Measurements from ENCODE around the gene GRK4.
A peak's percentile ranks its signal among the peaks of the same experiment; 100 is the strongest.

The GRK4 gene

GRCh38 chr4:2924765-2925301, 38.5 kb upstream of the GRK4 start:
- peak overlapping the region; percentile 26; the same call in 1 of the 2 replicates for H3K27ac ChIP-seq (ENCODE audit: low read depth, low read length)

GRCh38 chr4:2925496-2925895, 37.9 kb upstream of the GRK4 start:
- Histone ChIP-seq H3K9me3 (ENCODE audit: insufficient read depth, low read depth, low read length) (no peaks in the 10 kb centered on the region), H3K27ac (ENCODE audit: low read depth, low read length) (no peak overlapping the region), H3K4me3 (ENCODE audit: low read length) (no peak overlapping the region), H3K4me1 (ENCODE audit: insufficient read depth, low read length) (peaks cover 28% of the 10 kb centered on the region), H3K9ac (ENCODE audit: low read depth, low read length) (no peak overlapping the region), H3K36me3 (ENCODE audit: insufficient read depth, low read length) (peaks cover 76% of the 10 kb centered on the region), H3K27me3 (ENCODE audit: insufficient read depth, low read length) (no peaks in the 10 kb centered on the region)
- WGBS, result 90% methylated on average over 4 of the region's 5 CpGs

More at GRCh38 chr4:2924765-2925301, 38.5 kb upstream of the GRK4 start:
- no peaks in the 10 kb centered on the region for H3K27me3 ChIP-seq (ENCODE audit: insufficient read depth, low read length)
- 90% methylated on average over 7 of the region's 7 CpGs for WGBS
- H3K9ac ChIP-seq (ENCODE audit: low read depth, low read length), result no peak overlapping the region
- peaks cover 28% of the 10 kb centered on the region for H3K4me1 ChIP-seq (ENCODE audit: insufficient read depth, low read length)
- H3K36me3 ChIP-seq (ENCODE audit: insufficient read depth, low read length), result peaks cover 70% of the 10 kb centered on the region
- no peaks in the 10 kb centered on the region for H3K9me3 ChIP-seq (ENCODE audit: insufficient read depth, low read depth, low read length)
- H3K4me3 ChIP-seq (ENCODE audit: low read length), result no peak overlapping the region

GRCh38 chr4:2925931-2926860, 37.2 kb upstream of the GRK4 start:
- Histone ChIP-seq H3K36me3 (ENCODE audit: insufficient read depth, low read length) (peaks cover 83% of the 10 kb centered on the region), H3K9ac (ENCODE audit: low read depth, low read length) (no peak overlapping the region), H3K4me1 (ENCODE audit: insufficient read depth, low read length) (peaks cover 28% of the 10 kb centered on the region), H3K4me3 (ENCODE audit: low read length) (no peak overlapping the region), H3K27me3 (ENCODE audit: insufficient read depth, low read length) (no peaks in the 10 kb centered on the region), H3K27ac (ENCODE audit: low read depth, low read length) (no peak overlapping the region), H3K9me3 (ENCODE audit: insufficient read depth, low read depth, low read length) (no peaks in the 10 kb centered on the region)
- WGBS, result 93% methylated on average over 41 of the region's 41 CpGs

- Histone ChIP-seq H3K36me3 (ENCODE audit: insufficient read depth, low read length) (peaks cover 86% of the 10 kb centered on the region), H3K27ac (ENCODE audit: low read depth, low read length) (no peak overlapping the region), H3K27me3 (ENCODE audit: insufficient read depth, low read length) (no peaks in the 10 kb centered on the region), H3K9ac (ENCODE audit: low read depth, low read length) (no peak overlapping the region), H3K4me3 (ENCODE audit: low read length) (no peak overlapping the region), H3K4me1 (ENCODE audit: insufficient read depth, low read length) (peaks cover 20% of the 10 kb centered on the region), H3K9me3 (ENCODE audit: insufficient read depth, low read depth, low read length) (no peaks in the 10 kb centered on the region)
- 96% methylated on average over 18 of the region's 18 CpGs for WGBS
Measured at GRCh38 chr4:2927016-2927695, 36.2 kb upstream of the GRK4 start.

- H3K4me1 ChIP-seq (ENCODE audit: insufficient read depth, low read length), result peaks cover 16% of the 10 kb centered on the region; the same call in 1 of the 2 replicates
- no peak overlapping the region for H3K27ac ChIP-seq (ENCODE audit: low read depth, low read length)
- 98% methylated on average over 12 of the region's 12 CpGs for WGBS
- no peak overlapping the region for H3K4me3 ChIP-seq (ENCODE audit: low read length)
- H3K9ac ChIP-seq (ENCODE audit: low read depth, low read length), result no peak overlapping the region
- no peaks in the 10 kb centered on the region for H3K9me3 ChIP-seq (ENCODE audit: insufficient read depth, low read depth, low read length)
- H3K27me3 ChIP-seq (ENCODE audit: insufficient read depth, low read length), result no peaks in the 10 kb centered on the region
- peaks cover 82% of the 10 kb centered on the region for H3K36me3 ChIP-seq (ENCODE audit: insufficient read depth, low read length)
Measured at GRCh38 chr4:2927696-2928075, 35.7 kb upstream of the GRK4 start.

GRCh38 chr4:2928242-2929176, 34.9 kb upstream of the GRK4 start:
- WGBS, result 90% methylated on average over 32 of the region's 32 CpGs
- Histone ChIP-seq H3K36me3 (ENCODE audit: insufficient read depth, low read length) (peaks cover 80% of the 10 kb centered on the region), H3K4me1 (ENCODE audit: insufficient read depth, low read length) (peaks cover 10% of the 10 kb centered on the region; the same call in 1 of the 2 replicates), H3K9ac (ENCODE audit: low read depth, low read length) (no peak overlapping the region), H3K4me3 (ENCODE audit: low read length) (no peak overlapping the region), H3K9me3 (ENCODE audit: insufficient read depth, low read depth, low read length) (no peaks in the 10 kb centered on the region), H3K27ac (ENCODE audit: low read depth, low read length) (no peak overlapping the region; the same call in 1 of the 2 replicates), H3K27me3 (ENCODE audit: insufficient read depth, low read length) (no peaks in the 10 kb centered on the region)

- H3K9ac ChIP-seq (ENCODE audit: low read depth, low read length), result no peak overlapping the region
- H3K4me1 ChIP-seq (ENCODE audit: insufficient read depth, low read length), result 0 out of 2 replicates have a peak, but pooled peaks cover under 1% of the 10 kb centered on the region
- H3K36me3 ChIP-seq (ENCODE audit: insufficient read depth, low read length), result peaks cover 76% of the 10 kb centered on the region
- H3K27me3 ChIP-seq (ENCODE audit: insufficient read depth, low read length), result no peaks in the 10 kb centered on the region
- no peak overlapping the region for H3K4me3 ChIP-seq (ENCODE audit: low read length)
- 96% methylated on average over 16 of the region's 16 CpGs for WGBS
- no peaks in the 10 kb centered on the region for H3K9me3 ChIP-seq (ENCODE audit: insufficient read depth, low read depth, low read length)
- H3K27ac ChIP-seq (ENCODE audit: low read depth, low read length), result no peak overlapping the region
Measured at GRCh38 chr4:2929469-2929868, 33.9 kb upstream of the GRK4 start.

GRCh38 chr4:2930135-2930757, 33.1 kb upstream of the GRK4 start:
- no peak overlapping the region for H3K27ac ChIP-seq (ENCODE audit: low read depth, low read length)
- 95% methylated on average over 12 of the region's 12 CpGs for WGBS

GRCh38 chr4:2930758-2931511, 32.4 kb upstream of the GRK4 start:
- no peak overlapping the region for H3K27ac ChIP-seq (ENCODE audit: low read depth, low read length)
- H3K9ac ChIP-seq (ENCODE audit: low read depth, low read length), result no peak overlapping the region
- 93% methylated on average over 34 of the region's 34 CpGs for WGBS
- H3K4me1 ChIP-seq (ENCODE audit: insufficient read depth, low read length), result 0 out of 2 replicates have a peak, but pooled peaks cover 5% of the 10 kb centered on the region
- H3K27me3 ChIP-seq (ENCODE audit: insufficient read depth, low read length), result no peaks in the 10 kb centered on the region
- H3K36me3 ChIP-seq (ENCODE audit: insufficient read depth, low read length), result peaks cover 63% of the 10 kb centered on the region
- H3K9me3 ChIP-seq (ENCODE audit: insufficient read depth, low read depth, low read length), result no peaks in the 10 kb centered on the region
- H3K4me3 ChIP-seq (ENCODE audit: low read length), result no peak overlapping the region

More at GRCh38 chr4:2930135-2930757, 33.1 kb upstream of the GRK4 start:
- peaks cover 70% of the 10 kb centered on the region for H3K36me3 ChIP-seq (ENCODE audit: insufficient read depth, low read length)
- H3K9me3 ChIP-seq (ENCODE audit: insufficient read depth, low read depth, low read length), result no peaks in the 10 kb centered on the region
- no peaks in the 10 kb centered on the region for H3K4me1 ChIP-seq (ENCODE audit: insufficient read depth, low read length)
- H3K4me3 ChIP-seq (ENCODE audit: low read length), result no peak overlapping the region
- no peaks in the 10 kb centered on the region for H3K27me3 ChIP-seq (ENCODE audit: insufficient read depth, low read length)
- no peak overlapping the region for H3K9ac ChIP-seq (ENCODE audit: low read depth, low read length)

All from HUES64 (cell line).